ENCODE measurements around the gene BCLAF1.

BCLAF1 gene, protein sequence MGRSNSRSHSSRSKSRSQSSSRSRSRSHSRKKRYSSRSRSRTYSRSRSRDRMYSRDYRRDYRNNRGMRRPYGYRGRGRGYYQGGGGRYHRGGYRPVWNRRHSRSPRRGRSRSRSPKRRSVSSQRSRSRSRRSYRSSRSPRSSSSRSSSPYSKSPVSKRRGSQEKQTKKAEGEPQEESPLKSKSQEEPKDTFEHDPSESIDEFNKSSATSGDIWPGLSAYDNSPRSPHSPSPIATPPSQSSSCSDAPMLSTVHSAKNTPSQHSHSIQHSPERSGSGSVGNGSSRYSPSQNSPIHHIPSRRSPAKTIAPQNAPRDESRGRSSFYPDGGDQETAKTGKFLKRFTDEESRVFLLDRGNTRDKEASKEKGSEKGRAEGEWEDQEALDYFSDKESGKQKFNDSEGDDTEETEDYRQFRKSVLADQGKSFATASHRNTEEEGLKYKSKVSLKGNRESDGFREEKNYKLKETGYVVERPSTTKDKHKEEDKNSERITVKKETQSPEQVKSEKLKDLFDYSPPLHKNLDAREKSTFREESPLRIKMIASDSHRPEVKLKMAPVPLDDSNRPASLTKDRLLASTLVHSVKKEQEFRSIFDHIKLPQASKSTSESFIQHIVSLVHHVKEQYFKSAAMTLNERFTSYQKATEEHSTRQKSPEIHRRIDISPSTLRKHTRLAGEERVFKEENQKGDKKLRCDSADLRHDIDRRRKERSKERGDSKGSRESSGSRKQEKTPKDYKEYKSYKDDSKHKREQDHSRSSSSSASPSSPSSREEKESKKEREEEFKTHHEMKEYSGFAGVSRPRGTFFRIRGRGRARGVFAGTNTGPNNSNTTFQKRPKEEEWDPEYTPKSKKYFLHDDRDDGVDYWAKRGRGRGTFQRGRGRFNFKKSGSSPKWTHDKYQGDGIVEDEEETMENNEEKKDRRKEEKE

GRCh38 chr6:136289579-136290409 lies at the start of gene BCLAF1:
Gene BCLAF1, minus strand, starts transcription at chr6:136289846. Its CDS starts 9,980 bp downstream, at chr6:136279866.
- in situ Hi-C loops (cut with MboI; ENCODE audit: low sequenced_read_pairs), result loop anchor here (25.0 kb wide), 1 partner anchor 523 kb away; the partner anchor contains the start of gene PEX7

- in situ Hi-C loops (cut with MboI; ENCODE audit: low sequenced_read_pairs), result no loop called here
Measured at GRCh38 chr6:136338486-136338885, 48.8 kb upstream of the BCLAF1 start.

DNA sequence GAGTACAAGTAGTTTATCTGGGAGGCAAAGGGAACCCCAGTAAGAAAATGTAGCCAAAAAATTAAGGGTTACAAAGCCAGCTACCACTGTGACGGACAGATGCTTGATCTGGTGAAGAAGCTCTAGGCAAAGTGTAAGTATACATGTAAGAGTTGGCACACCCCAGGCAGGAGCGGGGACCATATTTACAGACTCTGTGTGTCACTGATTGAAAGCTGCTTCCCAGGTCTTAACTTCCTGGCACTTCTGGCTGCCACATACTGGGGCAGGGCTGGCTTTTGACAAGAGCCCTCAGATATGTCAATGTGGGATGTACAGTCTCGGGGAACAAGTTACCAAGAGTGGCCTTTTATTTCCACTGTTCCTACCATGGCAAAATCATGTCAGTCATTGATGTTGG lies 48.0 kb upstream of the BCLAF1 start:
- in situ Hi-C loops (cut with MboI; ENCODE audit: low sequenced_read_pairs), result no loop called here

DNA sequence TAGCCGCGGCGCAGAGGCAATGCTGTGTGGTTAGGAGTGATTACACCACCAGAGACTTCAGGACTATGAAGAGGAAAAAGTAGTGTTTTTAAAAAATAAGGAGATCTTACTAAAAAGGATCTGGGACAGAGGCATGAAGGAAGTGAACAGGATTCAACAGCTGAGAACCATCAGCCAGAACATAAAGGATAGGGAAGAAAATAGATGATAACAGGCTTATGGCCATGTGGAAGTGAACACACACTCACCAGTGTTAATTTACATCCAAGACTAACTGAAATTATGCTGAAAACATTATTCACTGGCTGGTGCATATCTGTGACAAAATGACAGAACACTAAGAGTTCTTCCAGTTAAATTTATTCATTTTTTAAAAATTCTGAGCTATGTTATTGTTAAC lies 47.5 kb upstream of the BCLAF1 start:
- in situ Hi-C loops (cut with MboI; ENCODE audit: low sequenced_read_pairs), result no loop called here

GRCh38 chr6:136335736-136336363 lies 46.2 kb upstream of the BCLAF1 start:
- in situ Hi-C loops (cut with MboI; ENCODE audit: low sequenced_read_pairs), result no loop called here

DNA sequence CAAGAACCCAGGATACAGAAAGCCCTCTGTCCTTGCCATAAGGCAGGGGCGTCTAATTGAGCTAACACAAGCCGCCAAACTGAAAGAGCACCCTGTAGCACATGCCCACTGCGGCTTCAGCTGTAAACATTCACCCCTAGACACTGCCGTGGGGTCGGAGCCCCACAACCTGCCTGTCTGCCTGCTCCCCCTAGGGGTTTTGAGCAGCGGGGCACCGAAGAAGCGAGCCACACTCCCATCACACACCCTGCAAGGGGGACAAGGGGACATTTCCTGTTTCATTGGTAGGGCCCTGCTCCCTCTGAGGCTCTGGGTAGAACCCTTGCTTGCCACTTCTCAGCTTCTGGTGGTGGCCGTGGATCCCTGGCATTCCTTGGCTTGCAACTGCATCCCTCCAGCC lies 45.2 kb upstream of the BCLAF1 start:
- in situ Hi-C loops (cut with MboI; ENCODE audit: low sequenced_read_pairs), result no loop called here

GRCh38 chr6:136334465-136334846 lies 44.8 kb upstream of the BCLAF1 start:
- in situ Hi-C loops (cut with MboI; ENCODE audit: low sequenced_read_pairs), result no loop called here

- in situ Hi-C loops (cut with MboI; ENCODE audit: low sequenced_read_pairs), result no loop called here
Measured at GRCh38 chr6:136333824-136334464, 44.3 kb upstream of the BCLAF1 start.

DNA sequence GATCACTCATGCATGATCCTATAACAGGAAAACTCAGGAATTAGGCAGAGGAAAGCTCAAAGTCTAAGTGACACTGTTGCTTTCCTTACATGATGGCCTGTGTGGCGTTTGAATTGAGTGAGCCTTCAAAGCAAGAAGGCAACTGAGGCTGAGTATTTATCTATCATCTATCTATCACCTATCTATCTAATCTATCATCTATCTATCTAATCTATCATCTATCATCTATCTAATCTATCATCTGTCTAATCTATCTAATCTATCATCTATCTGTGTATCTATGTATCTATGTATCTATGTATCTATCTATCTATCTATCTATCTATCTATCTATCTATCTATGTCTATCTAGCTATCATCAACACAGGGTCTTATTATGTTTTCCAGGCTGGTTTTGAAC lies 41.8 kb upstream of the BCLAF1 start:
- in situ Hi-C loops (cut with MboI; ENCODE audit: low sequenced_read_pairs), result no loop called here

GRCh38 chr6:136330634-136331033 lies 41.0 kb upstream of the BCLAF1 start:
- in situ Hi-C loops (cut with MboI; ENCODE audit: low sequenced_read_pairs), result no loop called here

GRCh38 chr6:136326038-136326553 lies 36.5 kb upstream of the BCLAF1 start:
- in situ Hi-C loops (cut with MboI; ENCODE audit: low sequenced_read_pairs), result no loop called here

- in situ Hi-C loops (cut with MboI; ENCODE audit: low sequenced_read_pairs), result no loop called here
Measured at GRCh38 chr6:136324686-136325380, 35.2 kb upstream of the BCLAF1 start.

GRCh38 chr6:136323431-136324112 lies 33.9 kb upstream of the BCLAF1 start:
- in situ Hi-C loops (cut with MboI; ENCODE audit: low sequenced_read_pairs), result no loop called here

- in situ Hi-C loops (cut with MboI; ENCODE audit: low sequenced_read_pairs), result no loop called here
Measured at GRCh38 chr6:136319732-136320131, 30.1 kb upstream of the BCLAF1 start.

GRCh38 chr6:136318676-136319075 lies 29.0 kb upstream of the BCLAF1 start:
- in situ Hi-C loops (cut with MboI; ENCODE audit: low sequenced_read_pairs), result no loop called here

DNA sequence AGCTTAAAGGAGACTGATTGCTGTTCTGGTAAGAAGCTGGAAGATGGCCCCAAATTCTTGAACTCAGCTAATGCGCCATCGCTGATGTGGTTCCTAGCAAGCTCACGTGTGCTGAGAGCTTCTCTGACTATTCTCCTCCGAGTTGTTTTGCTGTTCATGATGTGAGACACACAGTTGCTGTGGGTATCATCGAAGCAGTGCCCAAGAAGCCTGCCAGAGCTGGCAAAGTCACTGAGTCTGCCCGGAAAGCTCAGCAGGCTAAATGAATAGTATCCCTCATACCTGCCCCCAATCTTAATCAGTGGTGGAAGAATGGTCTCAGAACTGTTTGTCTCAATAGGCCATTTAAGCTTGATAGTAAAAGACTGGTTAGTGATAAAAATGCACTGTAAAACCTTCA lies 28.3 kb upstream of the BCLAF1 start:
- in situ Hi-C loops (cut with MboI; ENCODE audit: low sequenced_read_pairs), result no loop called here

- in situ Hi-C loops (cut with MboI; ENCODE audit: low sequenced_read_pairs), result no loop called here
Measured at GRCh38 chr6:136317021-136317694, 27.5 kb upstream of the BCLAF1 start.

GRCh38 chr6:136315594-136315993 lies 25.9 kb upstream of the BCLAF1 start:
- in situ Hi-C loops (cut with MboI; ENCODE audit: low sequenced_read_pairs), result no loop called here
